ENCODE results near the gene ATP6V0D1.

ATP6V0D1 gene

DNA sequence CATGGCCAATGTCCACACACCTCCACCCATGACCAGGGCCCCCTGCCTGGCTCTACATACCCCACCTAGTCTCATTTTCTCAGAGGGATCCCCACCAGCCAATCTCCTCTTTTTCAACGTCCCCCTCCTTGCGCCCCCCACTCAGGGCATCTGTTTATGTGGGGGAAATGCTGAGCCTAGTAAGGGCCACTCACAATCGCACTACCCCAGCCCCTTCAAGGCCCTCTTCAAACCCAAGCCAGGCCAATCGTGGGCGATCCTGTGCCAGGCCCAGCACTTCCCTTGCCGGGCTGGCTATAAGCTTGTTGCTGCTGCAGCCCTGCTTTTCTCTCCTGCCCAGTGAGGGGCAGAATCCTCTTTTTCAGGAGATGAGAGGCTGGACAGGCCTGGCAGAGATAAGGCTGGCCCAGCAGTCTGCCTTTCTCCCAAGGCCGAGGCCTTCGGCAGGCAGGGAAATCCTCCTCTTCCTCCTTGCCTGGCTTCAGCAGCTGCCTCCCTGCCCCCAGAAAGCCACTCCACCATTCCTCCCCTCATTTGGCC, 33.9 kb downstream of the ATP6V0D1 start:
- DNase-seq (ENCODE audit: low read depth), result no peak
- TF ChIP-seq POLR2A (IDR thresholded peaks at IDR 0.05; ENCODE audit: extremely low read depth, insufficient read length), result no peak
- H3K4me3 ChIP-seq (ENCODE audit: low read depth, low read length), result no peak overlapping the region

DNA sequence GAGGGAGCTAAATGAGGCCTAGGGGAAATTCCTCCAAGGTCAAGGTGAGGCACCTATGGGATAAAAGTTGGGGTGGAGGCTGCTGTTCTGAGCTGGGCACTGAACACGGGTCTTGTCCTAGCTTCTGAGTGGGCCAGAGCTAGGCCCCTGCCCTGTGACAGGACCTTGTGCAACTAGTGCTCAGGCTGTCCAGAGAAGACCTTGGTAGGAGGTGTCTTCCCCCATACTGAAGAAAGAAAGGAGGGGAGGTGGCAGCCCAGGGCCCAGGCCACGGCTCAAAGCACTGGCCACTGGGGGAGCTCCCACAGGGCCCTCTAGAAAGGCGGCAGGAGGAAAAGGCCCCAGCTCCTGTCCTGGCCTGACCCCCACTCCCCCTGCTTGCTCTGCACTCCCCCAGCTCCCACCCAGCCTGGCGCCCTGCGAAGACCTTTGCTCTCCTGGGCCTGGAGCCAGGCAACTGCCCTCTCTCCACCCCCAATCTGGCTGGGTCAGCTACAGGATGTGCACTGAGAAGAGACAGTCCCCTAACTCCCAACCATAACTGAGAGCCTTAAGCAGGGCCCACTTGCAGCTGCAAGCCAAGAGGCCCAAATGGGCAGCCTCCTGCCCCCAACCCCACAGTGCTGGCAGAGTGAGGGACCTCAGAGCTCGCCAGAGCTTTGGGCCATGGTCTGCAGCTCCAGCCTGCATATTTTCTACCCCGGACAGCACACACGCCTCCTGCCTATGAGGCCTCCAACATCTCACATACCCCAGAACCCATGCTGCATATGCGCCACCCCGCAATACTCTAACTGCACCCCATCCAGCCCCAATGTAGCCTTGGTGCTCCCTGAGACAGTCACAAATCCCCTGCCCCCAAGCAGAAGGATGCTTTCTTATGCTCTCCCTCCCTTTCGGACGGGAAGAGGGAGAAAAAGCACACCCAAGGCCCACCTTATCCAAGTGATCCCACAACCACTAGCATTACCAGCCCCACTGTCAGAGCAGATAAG, 34.7 kb downstream of the ATP6V0D1 start:
- no peak overlapping the region for H3K4me3 ChIP-seq (ENCODE audit: low read depth, low read length)
- TF ChIP-seq MYC (IDR thresholded peaks at IDR 0.05; ENCODE audit: low read depth, low read length) (no peak), POLR2A (IDR thresholded peaks at IDR 0.05; ENCODE audit: extremely low read depth, insufficient read length) (no peak)
- TF ChIP-seq, protein P1, sequence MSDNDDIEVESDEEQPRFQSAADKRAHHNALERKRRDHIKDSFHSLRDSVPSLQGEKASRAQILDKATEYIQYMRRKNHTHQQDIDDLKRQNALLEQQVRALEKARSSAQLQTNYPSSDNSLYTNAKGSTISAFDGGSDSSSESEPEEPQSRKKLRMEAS (IDR thresholded peaks at IDR 0.05; ENCODE audit: low read depth, low read length), result no peak
- TF ChIP-seq, protein P2, sequence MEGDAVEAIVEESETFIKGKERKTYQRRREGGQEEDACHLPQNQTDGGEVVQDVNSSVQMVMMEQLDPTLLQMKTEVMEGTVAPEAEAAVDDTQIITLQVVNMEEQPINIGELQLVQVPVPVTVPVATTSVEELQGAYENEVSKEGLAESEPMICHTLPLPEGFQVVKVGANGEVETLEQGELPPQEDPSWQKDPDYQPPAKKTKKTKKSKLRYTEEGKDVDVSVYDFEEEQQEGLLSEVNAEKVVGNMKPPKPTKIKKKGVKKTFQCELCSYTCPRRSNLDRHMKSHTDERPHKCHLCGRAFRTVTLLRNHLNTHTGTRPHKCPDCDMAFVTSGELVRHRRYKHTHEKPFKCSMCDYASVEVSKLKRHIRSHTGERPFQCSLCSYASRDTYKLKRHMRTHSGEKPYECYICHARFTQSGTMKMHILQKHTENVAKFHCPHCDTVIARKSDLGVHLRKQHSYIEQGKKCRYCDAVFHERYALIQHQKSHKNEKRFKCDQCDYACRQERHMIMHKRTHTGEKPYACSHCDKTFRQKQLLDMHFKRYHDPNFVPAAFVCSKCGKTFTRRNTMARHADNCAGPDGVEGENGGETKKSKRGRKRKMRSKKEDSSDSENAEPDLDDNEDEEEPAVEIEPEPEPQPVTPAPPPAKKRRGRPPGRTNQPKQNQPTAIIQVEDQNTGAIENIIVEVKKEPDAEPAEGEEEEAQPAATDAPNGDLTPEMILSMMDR (IDR thresholded peaks at IDR 0.05; ENCODE audit: low read depth, low read length), result no peak
- DNase-seq (ENCODE audit: low read depth), result no peak

DNA sequence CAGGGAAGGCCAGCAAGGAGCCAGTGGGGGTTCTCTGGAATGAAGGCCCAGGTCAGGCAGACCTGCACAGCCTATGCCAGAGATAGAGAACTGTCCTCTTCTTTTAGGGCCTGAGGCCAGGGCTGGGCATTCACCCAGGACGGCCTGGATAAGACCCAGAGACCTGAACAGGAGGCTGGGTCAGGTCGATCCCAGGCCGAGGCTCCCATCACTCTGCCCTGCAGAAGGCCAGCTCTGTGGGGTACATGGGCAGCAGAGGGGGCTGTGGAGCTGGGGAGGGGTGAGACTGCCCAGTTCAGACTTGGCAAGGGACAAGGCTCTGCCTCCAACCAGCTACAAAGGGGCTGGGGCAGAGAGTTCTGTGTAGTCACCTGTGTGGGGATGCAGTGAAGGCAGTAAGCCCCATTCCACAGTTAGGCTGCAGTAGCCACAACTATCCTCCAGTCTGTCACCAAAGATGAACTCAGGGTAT, 35.5 kb downstream of the ATP6V0D1 start:
- TF ChIP-seq MYC (IDR thresholded peaks at IDR 0.05; ENCODE audit: low read depth, low read length) (no peak), POLR2A (IDR thresholded peaks at IDR 0.05; ENCODE audit: extremely low read depth, insufficient read length) (no peak)
- TF ChIP-seq, protein P2 (IDR thresholded peaks at IDR 0.05; ENCODE audit: low read depth, low read length), result no peak
- TF ChIP-seq, protein P1 (IDR thresholded peaks at IDR 0.05; ENCODE audit: low read depth, low read length), result no peak
- no peak for DNase-seq (ENCODE audit: low read depth)
- H3K4me3 ChIP-seq (ENCODE audit: low read depth, low read length), result no peak overlapping the region

DNA sequence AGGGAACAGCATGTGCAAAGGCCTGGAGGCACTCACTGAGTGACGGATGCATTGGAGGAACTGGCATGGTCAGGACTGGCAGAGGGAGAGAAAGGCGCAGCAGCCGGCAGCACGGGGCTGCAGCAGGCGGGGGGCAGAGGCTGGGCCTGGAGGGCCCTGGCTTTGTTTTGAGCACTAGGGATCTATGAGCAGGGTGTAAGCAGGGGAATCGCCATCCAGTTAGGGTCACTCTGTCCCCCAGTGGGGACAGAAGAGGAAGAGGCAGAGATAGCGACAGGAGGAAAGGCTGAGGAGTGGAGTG, 35.9 kb downstream of the ATP6V0D1 start:
- TF ChIP-seq MYC (IDR thresholded peaks at IDR 0.05; ENCODE audit: low read depth, low read length), result no peak
- TF ChIP-seq, protein P2 (IDR thresholded peaks at IDR 0.05; ENCODE audit: low read depth, low read length), result no peak
- TF ChIP-seq POLR2A (IDR thresholded peaks at IDR 0.05; ENCODE audit: extremely low read depth, insufficient read length), result no peak
- TF ChIP-seq, protein P1 (IDR thresholded peaks at IDR 0.05; ENCODE audit: low read depth, low read length), result no peak
- H3K4me3 ChIP-seq (ENCODE audit: low read depth, low read length), result no peak overlapping the region
- DNase-seq (ENCODE audit: low read depth), result no peak

DNA sequence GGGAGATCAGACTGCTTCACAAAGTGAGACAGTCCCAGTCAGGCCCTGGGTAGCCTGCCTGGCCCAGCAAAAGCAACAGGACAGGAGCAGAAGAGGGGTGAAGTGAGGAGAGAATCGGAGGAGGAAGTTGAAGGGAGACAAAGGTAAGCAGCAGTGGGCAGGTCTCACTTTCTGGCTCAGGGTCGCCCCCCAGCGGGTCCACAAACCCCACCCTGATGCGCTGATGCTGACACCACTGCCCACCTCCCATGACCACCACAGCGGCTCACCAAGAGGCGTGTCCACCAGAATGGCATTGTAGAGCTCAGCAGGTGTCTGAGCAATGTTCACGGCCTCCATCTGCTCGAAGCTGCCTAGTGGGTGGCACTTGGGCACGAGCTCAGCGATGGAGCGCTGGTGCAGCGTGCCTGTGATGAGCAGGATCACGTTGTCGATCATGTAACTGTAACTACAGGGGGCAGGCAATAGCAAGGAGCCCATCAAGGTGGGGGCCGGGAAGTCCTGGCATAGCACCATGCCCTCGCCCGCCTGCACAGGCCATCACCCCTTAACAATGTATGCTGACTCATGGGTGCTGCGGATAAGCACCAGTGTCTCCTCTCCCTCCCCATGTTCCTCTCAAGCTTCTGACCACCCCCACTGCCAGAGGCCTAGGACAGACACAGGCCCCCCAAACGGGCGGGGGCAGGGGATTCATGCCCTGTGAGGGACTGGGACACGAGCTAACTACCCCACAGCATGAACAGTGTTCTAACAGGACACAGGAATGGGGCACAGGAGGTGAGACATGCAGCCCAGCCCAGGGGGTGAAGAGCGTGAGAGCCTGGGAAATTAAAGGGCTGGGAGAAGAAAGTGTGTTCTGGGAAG, 36.5 kb downstream of the ATP6V0D1 start:
- no peak overlapping the region for H3K4me3 ChIP-seq (ENCODE audit: low read depth, low read length)
- TF ChIP-seq MYC (IDR thresholded peaks at IDR 0.05; ENCODE audit: low read depth, low read length), result no peak
- no peak for TF ChIP-seq POLR2A (IDR thresholded peaks at IDR 0.05; ENCODE audit: extremely low read depth, insufficient read length)
- TF ChIP-seq, protein P2 (IDR thresholded peaks at IDR 0.05; ENCODE audit: low read depth, low read length), result no peak
- TF ChIP-seq, protein P1 (IDR thresholded peaks at IDR 0.05; ENCODE audit: low read depth, low read length), result no peak
- DNase-seq (ENCODE audit: low read depth), result no peak

Data from NB4 (cell line).